HG02938 (cell line): Measurements from ENCODE around the gene INSIG1.

Experiments used
- ATAC-seq: cut with Tn5 transposase; IDR thresholded peaks from one replicate; pipeline ENCODE4 v1.9.1; 2021; ENCODE audit warnings: mild to moderate bottlenecking, moderate library complexity; ENCODE audit not compliant: unreplicated experiment

The INSIG1 gene

DNA sequence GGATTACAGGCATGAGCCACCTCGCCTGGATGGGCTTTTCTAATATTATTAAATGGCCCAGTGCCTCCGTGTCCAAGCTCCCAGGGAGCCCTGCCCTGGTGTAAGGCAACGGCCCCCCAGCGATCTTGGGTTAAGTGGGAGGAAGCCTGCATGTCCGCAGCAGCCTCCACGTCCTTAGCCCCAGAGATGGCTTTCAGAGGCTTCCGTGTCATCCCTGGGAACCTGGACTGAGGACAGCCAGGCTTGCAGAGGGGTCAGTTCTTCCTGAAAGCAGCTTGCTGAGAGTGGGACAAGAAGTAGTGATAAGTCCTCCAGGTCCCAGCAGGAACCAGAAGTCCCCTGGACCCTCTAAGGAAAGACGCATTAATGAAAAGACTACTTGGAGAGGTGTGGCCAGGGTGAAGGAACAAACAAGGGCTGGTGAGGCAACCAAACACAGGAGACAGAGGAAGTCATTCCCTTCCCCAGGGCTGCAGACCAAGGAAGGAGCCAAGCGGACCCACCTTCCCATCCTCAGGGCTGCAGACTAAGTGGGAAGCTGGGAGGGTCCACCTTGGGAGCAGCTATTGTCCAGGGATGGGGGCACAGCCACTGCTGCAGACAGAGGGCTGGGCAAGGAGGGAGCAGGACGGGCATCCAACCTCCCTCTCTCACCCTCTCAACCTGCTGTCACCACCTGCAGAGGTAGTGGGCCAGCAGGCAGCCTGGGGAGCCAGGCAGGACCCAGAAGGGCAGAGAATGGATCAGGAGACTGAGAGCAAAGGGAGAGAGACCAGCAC, 13.0 kb upstream of the INSIG1 start:
- no peak for ATAC-seq

DNA sequence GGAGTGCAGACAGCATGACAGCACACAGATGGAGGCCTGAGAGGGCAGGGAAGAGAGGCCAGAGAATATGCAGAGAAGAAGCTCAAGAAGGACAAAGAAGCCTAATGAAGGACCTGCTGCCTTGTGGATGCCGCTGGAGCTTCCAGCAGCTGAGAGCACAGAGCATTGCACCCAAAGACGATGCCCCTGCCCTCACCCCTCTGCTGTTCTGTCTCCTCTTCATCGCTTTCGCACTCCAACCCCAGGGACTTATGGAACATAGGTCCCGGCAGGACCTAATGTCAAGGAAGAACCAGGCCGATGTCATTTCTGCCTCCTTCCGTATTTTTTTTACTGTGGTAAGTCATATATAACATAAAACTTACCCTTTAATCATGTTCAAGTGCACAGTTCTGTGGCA, 12.3 kb upstream of the INSIG1 start:
- ATAC-seq: no peak

DNA sequence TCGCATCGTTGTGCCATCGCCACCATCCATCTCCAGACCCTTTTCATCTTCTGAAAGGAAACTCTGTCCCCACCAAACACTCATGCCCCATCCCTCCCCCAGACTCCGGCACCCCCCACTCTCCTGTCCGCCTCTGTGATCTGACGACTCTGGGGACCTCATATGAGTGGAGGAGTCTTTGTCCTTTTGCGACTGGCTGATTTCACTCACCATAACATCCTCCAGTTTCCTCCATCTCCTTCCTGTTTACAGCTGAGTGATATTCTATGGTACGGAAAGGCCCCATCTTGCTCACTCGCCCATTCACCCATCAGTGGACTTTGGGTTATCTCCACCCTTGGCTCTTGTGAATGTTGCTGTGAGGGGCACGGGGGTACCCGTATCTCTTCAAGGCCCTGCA, 11.8 kb upstream of the INSIG1 start:
- no peak for ATAC-seq

DNA sequence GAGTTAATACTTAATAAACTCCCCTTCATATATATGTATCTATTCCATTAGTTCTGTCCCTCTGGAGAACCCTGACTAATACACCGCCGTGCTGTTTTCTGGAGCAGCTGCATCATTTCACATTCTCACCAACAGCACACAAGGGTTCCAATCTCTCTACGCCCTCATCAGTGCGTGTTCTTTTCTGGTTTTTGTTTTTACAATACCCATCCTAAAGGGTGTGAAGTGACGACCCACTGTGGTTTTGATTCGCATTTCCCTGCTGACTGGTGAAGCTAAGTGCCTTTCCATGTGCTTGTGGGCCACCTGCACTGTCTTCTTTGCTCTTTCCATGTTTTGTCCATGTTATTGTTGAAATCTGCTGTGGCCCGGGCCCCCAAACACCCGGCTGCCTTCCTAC, 11.0 kb upstream of the INSIG1 start:
- ATAC-seq: no peak

DNA sequence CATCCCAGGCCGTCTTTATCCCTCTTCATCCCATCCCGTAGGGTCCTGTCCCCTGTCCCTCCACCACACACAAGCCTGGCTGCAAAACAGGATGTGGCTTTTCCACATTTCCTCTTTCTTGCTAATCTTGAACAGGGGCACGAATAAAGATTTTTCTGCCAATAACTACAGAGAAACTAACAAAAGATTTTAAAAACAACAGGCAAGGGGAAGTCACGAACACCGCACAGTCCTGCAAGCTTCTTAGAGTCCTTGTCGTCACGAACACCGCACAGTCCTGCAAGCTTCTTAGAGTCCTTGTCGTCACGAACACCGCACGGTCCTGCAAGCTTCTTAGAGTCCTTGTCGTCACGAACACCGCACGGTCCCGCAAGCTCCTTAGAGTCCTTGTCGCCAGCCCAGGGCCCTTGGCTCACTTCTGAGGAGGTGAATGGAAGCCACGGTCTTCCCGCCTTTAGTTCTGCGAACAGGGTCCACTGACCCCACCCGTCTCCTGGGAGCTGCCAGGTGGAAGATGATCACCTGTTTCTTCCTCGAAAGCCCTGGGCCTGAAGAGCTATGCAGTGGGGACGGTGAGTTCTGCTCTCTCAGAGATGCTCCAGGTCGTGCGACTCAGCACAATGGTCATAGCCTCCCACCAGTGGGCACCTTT, 10.3 kb upstream of the INSIG1 start:
- no peak for ATAC-seq

DNA sequence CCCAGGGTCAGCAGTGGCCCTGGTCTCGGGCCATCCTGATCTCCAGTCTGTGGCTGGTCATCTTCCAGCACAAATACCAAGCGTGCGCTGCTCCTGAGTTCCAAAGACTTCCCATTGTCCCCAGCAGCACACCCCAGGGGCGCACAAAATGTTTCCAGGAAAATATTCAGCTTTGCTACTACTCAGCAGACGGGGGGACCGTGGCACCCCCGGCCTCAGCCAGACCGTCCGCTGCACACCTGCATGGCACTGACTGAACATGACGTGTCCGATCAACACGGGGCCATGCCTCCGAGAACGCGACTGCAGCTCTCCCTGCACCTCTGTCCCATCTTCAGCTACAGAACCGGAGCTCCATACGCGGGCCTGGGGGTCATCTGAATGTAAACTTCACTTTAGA, 9.6 kb upstream of the INSIG1 start:
- no peak for ATAC-seq

DNA sequence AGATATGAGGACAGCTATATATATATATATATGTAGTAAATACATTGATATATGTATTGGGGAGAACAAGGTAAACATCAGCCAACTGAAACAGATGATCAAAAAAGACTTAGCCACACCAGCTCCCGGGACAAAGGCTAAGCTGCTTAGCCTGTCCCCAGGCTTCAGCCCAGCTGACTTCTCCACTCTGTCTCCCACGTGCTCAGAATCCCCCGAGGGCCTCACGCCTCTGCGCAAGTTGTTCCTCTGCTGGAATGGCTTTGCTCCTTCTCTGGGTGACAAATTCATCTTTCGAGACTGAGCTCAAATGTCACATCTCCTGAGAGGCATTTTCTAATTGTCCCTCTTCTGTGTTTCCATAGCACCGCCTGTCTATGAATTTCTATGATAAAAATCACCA, 8.6 kb upstream of the INSIG1 start:
- ATAC-seq: no peak

DNA sequence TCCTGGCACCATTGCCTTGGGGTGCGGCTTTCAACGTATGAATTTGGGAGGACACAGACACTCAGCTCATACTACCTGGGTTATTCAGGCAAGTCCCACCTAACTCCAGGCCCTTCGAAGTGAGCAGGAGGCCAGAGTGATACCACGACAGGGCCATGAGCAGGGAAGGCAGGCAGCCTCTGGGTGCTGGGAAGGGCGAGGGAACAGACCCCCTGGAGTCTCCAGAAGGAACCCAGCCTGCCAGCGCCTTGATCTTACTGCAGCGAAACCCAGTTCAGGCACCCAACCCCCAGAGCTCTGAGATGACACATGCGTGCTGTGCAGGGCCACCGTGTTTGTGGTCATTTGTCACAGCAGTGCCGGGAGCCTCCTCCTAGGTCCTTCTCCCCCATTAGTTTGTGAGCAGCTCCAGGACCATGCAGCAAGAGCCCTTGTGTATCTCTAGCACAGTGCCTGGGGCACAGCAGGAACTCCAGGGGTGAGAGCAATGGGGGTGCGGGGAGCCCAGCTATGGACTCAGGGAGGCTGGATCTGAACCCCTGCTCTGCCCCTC, 7.7 kb upstream of the INSIG1 start:
- ATAC-seq: no peak

DNA sequence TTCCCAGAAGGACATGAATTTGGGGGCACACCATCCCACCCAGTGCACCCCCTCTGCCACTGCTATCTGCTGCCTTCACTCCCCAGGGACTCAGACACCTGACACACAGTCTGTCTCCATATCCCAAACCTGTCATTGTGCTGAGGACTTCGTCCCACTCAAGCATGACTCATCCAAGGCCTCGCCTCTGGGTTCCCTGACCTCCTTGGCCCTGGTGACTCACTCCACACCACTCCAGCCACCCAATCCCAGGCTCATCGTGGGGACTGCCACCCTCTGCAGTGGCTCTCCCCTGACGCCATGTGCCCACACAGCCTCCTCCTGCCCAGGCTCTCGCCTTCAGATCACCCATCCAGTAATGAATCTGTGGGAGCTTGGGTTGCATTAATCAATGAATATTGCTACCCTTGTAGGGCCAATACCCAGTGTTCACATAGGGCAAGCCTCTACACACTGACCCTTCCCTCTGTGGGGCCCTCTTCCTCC, 6.6 kb upstream of the INSIG1 start:
- no peak for ATAC-seq

DNA sequence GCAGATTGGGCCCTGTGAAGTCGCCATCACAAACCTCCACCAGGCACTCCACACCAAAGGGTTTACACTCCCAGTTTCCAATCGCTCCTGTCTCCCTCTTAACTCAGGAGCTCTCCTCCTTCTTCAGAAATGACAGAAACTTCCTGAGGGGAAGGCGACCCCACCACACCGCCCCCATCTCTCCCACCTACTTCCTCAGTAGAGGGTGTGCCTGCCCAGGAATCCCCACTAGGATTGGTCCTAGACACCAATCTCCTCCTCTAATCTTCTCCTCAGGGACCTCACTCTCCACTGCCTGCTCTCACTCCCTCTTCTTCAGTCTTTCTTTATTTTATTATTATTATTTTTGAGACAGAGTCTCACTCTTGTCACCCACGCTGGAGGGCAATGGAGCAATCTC, 5.9 kb upstream of the INSIG1 start:
- no peak for ATAC-seq

DNA sequence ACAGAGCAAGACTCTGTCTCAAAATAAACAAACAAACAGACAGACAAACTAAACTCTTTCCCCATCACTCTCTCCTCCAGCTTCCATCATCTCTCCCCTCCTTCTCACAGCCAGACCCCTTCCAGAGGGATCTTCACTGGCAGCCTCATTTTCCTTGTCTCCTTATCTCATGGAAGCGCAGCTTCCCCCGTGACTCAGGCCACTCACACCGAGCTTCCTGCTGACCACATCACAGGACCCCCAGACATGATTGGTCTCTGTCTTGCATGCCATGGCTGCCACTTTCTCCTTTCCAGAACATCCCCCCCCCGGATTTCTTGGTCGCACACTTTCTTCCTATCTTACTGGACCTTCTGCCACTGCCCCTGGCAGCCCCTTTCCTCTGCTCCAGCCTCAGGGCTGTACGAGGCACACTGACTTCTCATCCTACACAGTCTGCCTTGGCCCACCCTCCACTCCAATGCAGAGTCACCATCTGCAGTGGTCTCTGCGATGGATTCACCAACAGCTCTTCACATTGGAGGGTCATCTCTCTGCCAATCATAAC, 4.9 kb upstream of the INSIG1 start:
- ATAC-seq: no peak

DNA sequence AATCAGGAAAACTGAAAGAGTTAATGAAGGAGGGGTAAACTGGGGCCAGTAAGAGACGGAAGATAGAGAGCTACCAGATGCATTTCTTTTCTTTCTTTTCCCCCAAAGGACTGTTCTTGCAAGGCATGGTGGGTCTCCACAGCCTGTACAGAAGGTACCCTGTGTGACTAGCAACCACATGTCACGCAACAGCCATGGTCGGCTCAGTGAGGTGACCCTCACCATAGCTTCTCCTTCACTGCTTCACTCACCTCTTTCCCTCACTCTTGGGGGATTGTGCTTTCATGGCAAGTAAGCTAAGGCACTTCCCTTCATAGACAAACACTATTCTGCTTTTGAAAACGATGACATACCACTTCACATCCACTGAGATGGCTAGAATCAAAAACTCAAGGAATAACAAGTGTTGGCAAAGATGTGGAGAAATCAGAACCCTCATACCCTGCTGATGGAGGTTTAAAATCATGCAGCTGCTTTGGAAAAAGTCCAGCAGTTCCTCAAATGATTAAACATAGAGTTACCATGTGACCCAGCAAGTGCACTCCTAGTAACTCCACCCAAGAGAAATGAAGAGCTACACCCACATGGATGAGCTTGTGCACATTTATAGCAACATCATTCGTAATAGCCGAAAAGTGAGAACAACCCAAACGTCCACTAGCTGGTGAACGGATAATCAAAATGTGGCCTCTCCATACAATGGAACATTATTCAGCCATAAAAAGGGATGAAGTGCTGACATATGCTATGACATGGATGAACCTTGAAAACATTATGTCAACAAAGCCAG, 3.8 kb upstream of the INSIG1 start:
- no peak for ATAC-seq

DNA sequence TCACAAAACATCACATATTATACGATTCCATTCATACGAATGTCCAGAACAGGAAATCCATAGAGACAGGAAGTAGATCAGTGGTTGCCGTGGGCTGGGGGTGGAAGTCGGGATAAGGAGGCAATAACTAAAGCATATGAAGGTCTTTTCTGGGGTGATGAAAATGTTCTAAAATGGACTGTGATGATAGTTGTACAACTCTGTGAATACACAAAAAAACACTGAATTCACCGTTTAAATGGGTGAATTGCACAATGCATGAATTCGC, 3.2 kb upstream of the INSIG1 start:
- ATAC-seq: no peak

DNA sequence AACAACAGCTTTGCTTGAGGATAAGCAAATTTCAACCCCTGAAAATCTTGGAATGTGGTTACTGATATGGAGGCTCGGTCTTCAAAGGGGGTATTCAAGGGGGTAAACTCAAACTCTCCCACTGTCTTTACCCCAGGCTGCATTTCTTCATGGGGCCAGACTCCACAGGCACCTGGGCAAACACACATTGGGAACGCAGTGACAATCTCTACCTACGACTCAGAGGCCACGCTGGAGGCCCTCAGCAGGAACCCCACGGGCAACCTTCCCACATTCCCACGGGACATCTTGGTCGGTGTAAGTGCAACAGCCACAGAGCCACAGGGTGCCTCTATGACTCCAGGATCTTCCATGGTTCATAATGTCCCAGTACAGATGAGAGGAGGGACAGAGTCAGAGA, 2.2 kb upstream of the INSIG1 start:
- ATAC-seq: no peak

DNA sequence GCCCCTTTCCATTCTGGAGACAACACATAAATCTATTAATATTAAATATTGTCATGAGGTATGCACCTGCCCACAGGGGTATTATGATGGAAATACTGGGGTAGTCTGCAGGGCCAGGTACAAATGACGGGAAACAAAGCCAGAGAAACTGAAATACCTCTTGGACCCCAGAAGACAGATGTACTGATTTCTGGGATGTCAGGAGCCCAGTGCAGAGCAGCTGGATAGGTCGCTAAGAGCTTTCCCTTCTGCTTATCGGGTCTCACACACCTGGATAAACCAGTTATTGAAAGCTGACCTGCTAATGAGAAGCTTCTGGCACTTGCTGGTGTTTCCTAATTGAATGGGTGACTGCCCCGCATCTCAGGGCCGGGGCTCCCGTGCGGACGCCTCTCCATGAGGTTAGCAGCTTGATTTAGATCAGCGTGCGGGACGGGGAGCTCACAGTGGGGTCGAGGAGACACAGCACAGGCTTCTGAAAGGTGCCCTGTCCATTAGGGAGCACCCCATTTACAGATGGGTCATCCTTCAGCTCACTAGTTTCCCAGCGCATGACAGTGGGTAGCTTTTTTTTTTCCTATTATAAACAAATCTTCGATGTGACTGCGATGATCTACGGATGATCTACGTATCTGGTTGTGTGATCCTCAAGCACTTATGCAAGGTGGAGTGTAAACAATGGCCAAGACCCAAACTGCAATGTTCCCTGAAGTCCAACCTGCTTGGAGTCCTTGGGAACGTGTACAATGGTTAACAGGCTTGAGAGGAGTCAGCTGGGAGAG, 1.5 kb upstream of the INSIG1 start:
- no peak for ATAC-seq

DNA sequence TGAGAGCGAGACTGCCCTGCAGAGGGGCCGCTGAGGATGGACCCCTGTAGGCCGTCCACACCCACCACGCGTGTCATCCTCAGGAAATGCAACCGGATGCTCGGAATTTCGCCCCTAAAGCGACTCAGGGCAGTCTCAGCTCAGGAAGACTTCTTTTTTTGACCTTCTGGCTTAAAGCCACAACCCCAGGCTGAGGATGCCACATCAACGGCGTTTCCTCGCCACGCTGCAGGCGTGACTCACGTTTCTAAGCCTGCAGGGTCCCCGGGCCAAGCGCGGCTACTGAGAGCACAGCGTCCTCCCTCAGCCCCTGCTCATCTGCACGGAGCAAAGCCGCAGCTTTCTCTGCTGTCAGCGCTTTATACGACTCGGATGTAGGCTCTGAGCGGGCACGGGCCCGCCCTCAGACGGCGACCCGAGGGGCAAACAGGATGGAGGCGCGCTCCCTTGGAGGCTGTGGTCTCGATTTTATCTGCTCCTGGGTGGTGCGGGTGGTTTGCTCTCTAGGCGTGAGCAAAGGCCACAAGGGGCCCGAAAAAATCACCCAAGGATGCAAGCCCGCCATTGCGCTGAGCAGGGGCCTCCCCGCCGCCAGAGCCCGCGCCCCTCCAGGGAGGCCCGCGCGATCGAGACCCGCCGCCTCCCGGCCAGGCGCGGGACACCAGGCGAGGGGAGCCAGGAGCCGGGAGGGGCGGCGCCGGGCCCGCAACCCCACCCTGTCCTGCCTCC, 726 bp upstream of the INSIG1 start:
- peak; percentile 16 for ATAC-seq

DNA sequence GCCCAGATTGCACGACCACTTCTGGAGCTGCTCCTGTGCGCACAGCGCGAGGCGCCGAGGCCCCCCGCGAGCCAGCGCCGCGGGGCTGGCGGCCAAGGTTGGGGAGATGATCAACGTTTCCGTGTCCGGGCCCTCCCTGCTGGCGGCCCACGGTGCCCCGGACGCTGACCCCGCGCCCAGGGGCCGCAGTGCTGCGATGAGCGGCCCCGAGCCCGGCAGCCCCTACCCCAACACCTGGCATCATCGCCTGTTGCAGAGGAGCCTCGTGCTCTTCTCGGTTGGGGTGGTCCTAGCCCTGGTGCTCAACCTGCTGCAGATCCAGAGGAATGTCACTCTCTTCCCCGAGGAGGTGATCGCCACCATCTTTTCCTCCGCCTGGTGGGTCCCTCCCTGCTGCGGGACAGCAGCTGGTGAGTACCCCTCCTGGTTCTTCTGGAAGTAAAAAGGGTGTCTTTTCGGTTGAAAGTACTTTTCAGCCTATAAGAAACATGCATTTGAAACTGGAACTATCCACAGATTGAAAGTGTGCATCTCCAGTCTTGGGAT, 683 bp downstream of the INSIG1 start:
- ATAC-seq: no peak

DNA sequence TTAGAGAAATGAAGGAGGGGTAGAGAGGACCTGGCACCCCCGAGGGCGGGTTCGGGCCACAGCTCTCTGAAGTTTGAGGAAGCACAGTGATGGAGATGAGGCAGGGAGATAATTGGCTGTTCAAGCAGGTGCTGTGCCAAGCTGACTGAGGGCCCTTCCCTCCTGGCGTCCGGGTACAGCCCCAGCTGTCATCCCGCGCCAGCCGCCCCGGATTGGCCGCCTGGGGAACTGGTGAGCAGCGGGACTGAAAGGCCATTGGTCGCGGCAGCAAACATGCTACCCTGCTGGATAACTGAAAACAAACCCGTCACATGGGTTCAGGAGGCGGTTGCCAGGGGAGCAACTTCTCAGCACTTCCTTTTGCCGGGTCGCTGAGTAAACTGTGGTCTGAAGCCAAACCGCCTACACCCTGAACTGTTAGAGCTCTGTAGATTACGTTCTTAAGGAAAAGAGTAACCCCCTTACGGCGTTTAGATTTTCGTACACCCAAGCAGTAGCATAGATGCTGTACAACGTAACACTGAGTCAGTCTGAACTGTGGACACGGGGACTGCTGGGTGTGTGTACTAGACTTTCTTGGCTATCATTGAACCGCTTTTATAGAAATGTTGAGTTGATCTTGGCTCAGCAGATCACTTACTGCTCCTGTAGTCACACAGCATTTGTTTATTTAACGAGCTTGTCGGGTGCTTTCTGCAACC, 1.3 kb downstream of the INSIG1 start:
- peak; percentile 68 for ATAC-seq

DNA sequence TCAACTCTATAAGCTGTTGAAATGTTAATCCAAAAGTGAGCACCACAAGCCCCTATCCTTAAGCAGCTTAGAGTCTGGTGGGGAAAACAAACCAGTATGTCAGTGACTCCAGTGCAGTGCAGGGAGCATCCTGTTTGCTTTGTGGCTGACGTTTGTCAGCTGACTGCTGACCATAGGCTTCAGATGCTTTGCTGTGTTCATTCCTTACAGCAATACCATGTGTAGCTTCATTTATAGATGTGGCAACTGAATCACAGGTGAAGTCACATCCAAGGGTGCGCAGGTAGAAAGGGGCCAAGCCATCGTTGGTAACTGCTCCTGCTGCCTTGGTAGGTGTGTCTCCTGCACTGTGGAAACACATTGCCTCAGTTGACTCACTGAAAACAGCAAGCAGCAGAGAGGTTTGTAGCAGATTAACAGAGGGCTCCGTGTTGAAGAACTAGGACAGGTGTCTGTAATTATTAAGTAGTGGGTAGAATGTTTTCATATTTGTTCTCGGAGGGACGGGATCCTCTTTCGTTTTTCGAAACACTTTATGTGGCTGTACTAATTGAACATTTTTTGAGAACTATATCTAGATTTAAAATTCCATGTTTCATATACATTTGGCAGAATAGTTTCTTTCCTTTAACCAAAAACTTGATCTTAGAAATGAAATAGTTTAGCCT, 2.0 kb downstream of the INSIG1 start:
- no peak for ATAC-seq
